D721Med (cell line): ENCODE data around the gene PDE8B.

Experiments
- DNase-seq: peaks from one replicate; pipeline ENCODE4 v3.0.0; 2011; ENCODE audit warnings: low spot score; ENCODE audit not compliant: insufficient read length
- FAIRE-seq: peaks from 2 replicates; lab custom pipeline; 2011; peaks lifted over from hg19 to GRCh38; lab: Jason Lieb, UNC
- CTCF ChIP-seq: IDR thresholded peaks from 2 replicates; pipeline ENCODE4 v1.5.1; 2012; ENCODE audit warnings: mild to moderate bottlenecking, control low read depth; ENCODE audit not compliant: insufficient read depth; ENCODE audit errors: missing control alignments

Gene PDE8B

GRCh38 chr5:77218263-77218662, 7.8 kb downstream of the PDE8B start:
- no peak for TF ChIP-seq CTCF
- no peak for FAIRE-seq
- DNase-seq, result no peak

- no peak for TF ChIP-seq CTCF
- no peak for DNase-seq
- no peak for FAIRE-seq
Observed at GRCh38 chr5:77221115-77221514, 10.6 kb downstream of the PDE8B start.

GRCh38 chr5:77222722-77223121, 12.2 kb downstream of the PDE8B start:
- DNase-seq, result no peak
- no peak for FAIRE-seq
- TF ChIP-seq CTCF, result no peak

- DNase-seq (no peak), FAIRE-seq (no peak)
Observed at GRCh38 chr5:77223653-77224052, 13.2 kb downstream of the PDE8B start.

GRCh38 chr5:77224672-77225355, 14.3 kb downstream of the PDE8B start:
- FAIRE-seq, result no peak
- no peak for DNase-seq
- no peak for TF ChIP-seq CTCF

More at GRCh38 chr5:77223653-77224052, 13.2 kb downstream of the PDE8B start:
- TF ChIP-seq CTCF, result no peak

GRCh38 chr5:77225531-77225930, 15.1 kb downstream of the PDE8B start:
- TF ChIP-seq CTCF, result no peak
- FAIRE-seq, result no peak
- DNase-seq, result no peak

GRCh38 chr5:77229887-77230286, 19.4 kb downstream of the PDE8B start:
- FAIRE-seq (no peak), DNase-seq (no peak)
- TF ChIP-seq CTCF, result no peak
